Testis (tissue), 2 donors: ENCODE results near the gene CSRP2.

Source experiments
- POLR2A ChIP-seq: fragments of 450-650 bp; IDR thresholded peaks from one replicate; pipeline ENCODE4 v1.6.1; 2017; ENCODE audit warnings: antibody characterized with exemption, mild to moderate bottlenecking, moderate library complexity
- TF ChIP-seq, protein P1 (sequence below), 3 experiments: fragments of 450-650 bp in 2 of 3; fragments of 200-600 bp in 1 of 3; sonication (generic) in 1 of 3; IDR thresholded peaks; one replicate each; pipeline ENCODE4 v1.5.1; 2016 to 2019; ENCODE audit warnings: antibody characterized with exemption in 3 of 3, mild to moderate bottlenecking in 2 of 3, moderate library complexity in 1 of 3

- TF ChIP-seq, protein P1, sequence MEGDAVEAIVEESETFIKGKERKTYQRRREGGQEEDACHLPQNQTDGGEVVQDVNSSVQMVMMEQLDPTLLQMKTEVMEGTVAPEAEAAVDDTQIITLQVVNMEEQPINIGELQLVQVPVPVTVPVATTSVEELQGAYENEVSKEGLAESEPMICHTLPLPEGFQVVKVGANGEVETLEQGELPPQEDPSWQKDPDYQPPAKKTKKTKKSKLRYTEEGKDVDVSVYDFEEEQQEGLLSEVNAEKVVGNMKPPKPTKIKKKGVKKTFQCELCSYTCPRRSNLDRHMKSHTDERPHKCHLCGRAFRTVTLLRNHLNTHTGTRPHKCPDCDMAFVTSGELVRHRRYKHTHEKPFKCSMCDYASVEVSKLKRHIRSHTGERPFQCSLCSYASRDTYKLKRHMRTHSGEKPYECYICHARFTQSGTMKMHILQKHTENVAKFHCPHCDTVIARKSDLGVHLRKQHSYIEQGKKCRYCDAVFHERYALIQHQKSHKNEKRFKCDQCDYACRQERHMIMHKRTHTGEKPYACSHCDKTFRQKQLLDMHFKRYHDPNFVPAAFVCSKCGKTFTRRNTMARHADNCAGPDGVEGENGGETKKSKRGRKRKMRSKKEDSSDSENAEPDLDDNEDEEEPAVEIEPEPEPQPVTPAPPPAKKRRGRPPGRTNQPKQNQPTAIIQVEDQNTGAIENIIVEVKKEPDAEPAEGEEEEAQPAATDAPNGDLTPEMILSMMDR (IDR thresholded peaks at IDR 0.05) = no peak
- TF ChIP-seq POLR2A = no peak
Observed at GRCh38 chr12:76901628-76902380, 23.0 kb upstream of the CSRP2 start.
